ENCODE measurements around the gene UNC79.

UNC79 gene

GRCh38 chr14:93571275-93571674 lies 140.5 kb downstream of the UNC79 start:
- Histone ChIP-seq H3K9me3 (ENCODE audit: insufficient read depth, low read length) (no peaks in the 10 kb centered on the region), H3K4me2 (ENCODE audit: low read depth, low read length, poor library complexity, severe bottlenecking) (no peak overlapping the region), H3K9ac (ENCODE audit: low read length) (no peak overlapping the region), H3K79me2 (ENCODE audit: insufficient read depth, low read length) (no peaks in the 10 kb centered on the region), H3K27ac (ENCODE audit: low read depth, low read length) (no peak overlapping the region), H3K4me3 (ENCODE audit: insufficient read depth, low read length, poor library complexity, severe bottlenecking) (no peak overlapping the region), H2AFZ (ENCODE audit: low read depth, low read length, severe bottlenecking) (no peak overlapping the region), H3K27me3 (ENCODE audit: low read length) (no peaks in the 10 kb centered on the region), H3F3A (ENCODE audit: insufficient read depth) (no peaks in the 10 kb centered on the region), H3K9me2 (replicated peaks; ENCODE audit: insufficient read depth, low read length) (no peaks in the 10 kb centered on the region), H4K20me1 (ENCODE audit: low read depth, low read length) (no peaks in the 10 kb centered on the region), H3K36me3 (ENCODE audit: low read length) (no peaks in the 10 kb centered on the region)
- TF ChIP-seq CTCF (IDR thresholded peaks at IDR 0.05; ENCODE audit: insufficient read depth, low read length, poor library complexity, severe bottlenecking) = no peak
- no peak for TF ChIP-seq EZH2phosphoT487 (conservative IDR thresholded peaks at IDR 0.05; ENCODE audit: low read length)

GRCh38 chr14:93579178-93579577 lies 148.4 kb downstream of the UNC79 start:
- Histone ChIP-seq H4K20me1 (ENCODE audit: low read depth, low read length) (no peaks in the 10 kb centered on the region), H3K36me3 (ENCODE audit: low read length) (no peaks in the 10 kb centered on the region), H3F3A (ENCODE audit: insufficient read depth) (no peaks in the 10 kb centered on the region), H3K27ac (ENCODE audit: low read depth, low read length) (no peak overlapping the region), H2AFZ (ENCODE audit: low read depth, low read length, severe bottlenecking) (no peak overlapping the region), H3K9me2 (replicated peaks; ENCODE audit: insufficient read depth, low read length) (no peaks in the 10 kb centered on the region), H3K79me2 (ENCODE audit: insufficient read depth, low read length) (no peaks in the 10 kb centered on the region), H3K4me2 (ENCODE audit: low read depth, low read length, poor library complexity, severe bottlenecking) (no peak overlapping the region), H3K27me3 (ENCODE audit: low read length) (no peaks in the 10 kb centered on the region), H3K4me3 (ENCODE audit: insufficient read depth, low read length, poor library complexity, severe bottlenecking) (no peak overlapping the region), H3K9me3 (ENCODE audit: insufficient read depth, low read length) (no peaks in the 10 kb centered on the region), H3K9ac (ENCODE audit: low read length) (no peak overlapping the region)
- TF ChIP-seq EZH2phosphoT487 (conservative IDR thresholded peaks at IDR 0.05; ENCODE audit: low read length) = no peak

DNA sequence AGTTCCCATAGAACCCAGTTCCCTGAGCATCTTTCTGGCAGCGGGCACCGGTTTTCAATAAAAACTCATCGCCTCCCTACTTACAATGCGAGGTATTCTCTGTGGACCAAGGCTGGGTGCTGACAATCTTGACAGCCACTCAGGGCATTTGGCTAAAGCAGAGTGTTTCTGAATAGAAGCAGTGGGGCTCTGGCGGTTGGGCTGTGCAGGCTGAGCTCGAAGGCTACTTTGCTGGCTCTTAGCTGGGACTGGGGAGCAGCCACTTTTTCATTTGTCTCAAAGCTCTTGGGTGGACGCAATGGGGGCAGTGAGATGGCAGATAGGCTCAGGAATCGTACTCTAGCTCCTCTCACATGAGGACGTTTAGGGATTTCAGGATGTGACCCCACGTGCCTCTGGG lies 151.8 kb downstream of the UNC79 start:
- no peak overlapping the region for H3K27ac ChIP-seq (ENCODE audit: low read depth, low read length)
- H3K9me3 ChIP-seq (ENCODE audit: insufficient read depth, low read length) = no peaks in the 10 kb centered on the region
- no peaks in the 10 kb centered on the region for H3K9me2 ChIP-seq (replicated peaks; ENCODE audit: insufficient read depth, low read length)
- TF ChIP-seq CTCF (IDR thresholded peaks at IDR 0.05; ENCODE audit: insufficient read depth, low read length, poor library complexity, severe bottlenecking) = no peak
- no peak for TF ChIP-seq EZH2phosphoT487 (conservative IDR thresholded peaks at IDR 0.05; ENCODE audit: low read length)
- H4K20me1 ChIP-seq (ENCODE audit: low read depth, low read length) = no peaks in the 10 kb centered on the region
- no peak overlapping the region for H3K4me3 ChIP-seq (ENCODE audit: insufficient read depth, low read length, poor library complexity, severe bottlenecking)
- H3K4me2 ChIP-seq (ENCODE audit: low read depth, low read length, poor library complexity, severe bottlenecking) = no peak overlapping the region
- H3K27me3 ChIP-seq (ENCODE audit: low read length) = no peaks in the 10 kb centered on the region
- no peak overlapping the region for H2AFZ ChIP-seq (ENCODE audit: low read depth, low read length, severe bottlenecking)
- no peaks in the 10 kb centered on the region for H3K36me3 ChIP-seq (ENCODE audit: low read length)
- H3F3A ChIP-seq (ENCODE audit: insufficient read depth) = no peaks in the 10 kb centered on the region
- no peak overlapping the region for H3K9ac ChIP-seq (ENCODE audit: low read length)
- no peaks in the 10 kb centered on the region for H3K79me2 ChIP-seq (ENCODE audit: insufficient read depth, low read length)

DNA sequence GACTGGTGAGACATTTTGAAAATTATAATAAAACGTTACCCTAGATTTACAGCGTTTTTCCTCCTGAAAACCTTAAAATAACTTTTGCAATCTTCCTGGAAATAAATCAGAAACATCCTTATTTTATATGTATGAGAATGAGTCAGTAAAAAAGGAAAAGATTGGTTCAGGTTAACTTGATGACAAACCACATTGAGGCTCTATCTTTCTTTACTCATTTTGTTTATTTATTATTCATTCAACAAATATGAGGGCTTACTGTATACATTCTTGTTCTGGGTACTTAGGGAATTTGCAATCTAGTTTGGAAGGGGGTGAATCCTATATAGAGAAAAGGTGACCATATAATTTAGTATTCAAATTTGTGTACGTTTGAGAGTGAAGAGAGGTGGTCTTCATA lies 156.6 kb downstream of the UNC79 start:
- no peaks in the 10 kb centered on the region for H3K36me3 ChIP-seq (ENCODE audit: low read length)
- no peak overlapping the region for H3K27ac ChIP-seq (ENCODE audit: low read depth, low read length)
- H3K4me2 ChIP-seq (ENCODE audit: low read depth, low read length, poor library complexity, severe bottlenecking) = no peak overlapping the region
- no peaks in the 10 kb centered on the region for H3K9me2 ChIP-seq (replicated peaks; ENCODE audit: insufficient read depth, low read length)
- no peak for TF ChIP-seq EZH2phosphoT487 (conservative IDR thresholded peaks at IDR 0.05; ENCODE audit: low read length)
- no peak for TF ChIP-seq CTCF (IDR thresholded peaks at IDR 0.05; ENCODE audit: insufficient read depth, low read length, poor library complexity, severe bottlenecking)
- no peaks in the 10 kb centered on the region for H3K9me3 ChIP-seq (ENCODE audit: insufficient read depth, low read length)
- no peak overlapping the region for H3K9ac ChIP-seq (ENCODE audit: low read length)
- H3K79me2 ChIP-seq (ENCODE audit: insufficient read depth, low read length) = no peaks in the 10 kb centered on the region
- H4K20me1 ChIP-seq (ENCODE audit: low read depth, low read length) = no peaks in the 10 kb centered on the region
- H2AFZ ChIP-seq (ENCODE audit: low read depth, low read length, severe bottlenecking) = no peak overlapping the region
- H3F3A ChIP-seq (ENCODE audit: insufficient read depth) = no peaks in the 10 kb centered on the region
- H3K4me3 ChIP-seq (ENCODE audit: insufficient read depth, low read length, poor library complexity, severe bottlenecking) = no peak overlapping the region
- no peaks in the 10 kb centered on the region for H3K27me3 ChIP-seq (ENCODE audit: low read length)
